WTC11 (cell line): Measurements from ENCODE around the gene DCBLD2.

ENCODE experiments used
- RORB ChIP-seq: fragments of 250-450 bp; sonication (Bioruptor Pico); IDR thresholded peaks from 2 replicates; pipeline ENCODE4 v1.9.0; 2021; ENCODE audit warnings: mild to moderate bottlenecking
- TEAD4 ChIP-seq: sonication (generic); formaldehyde crosslinking; IDR thresholded peaks from 2 replicates; pipeline ENCODE4 v1.8.0; 2022; ENCODE audit warnings: mild to moderate bottlenecking, missing genetic modification reagents
- TF ChIP-seq, protein P1 (sequence below): fragments of 200-600 bp; IDR thresholded peaks from 2 replicates; pipeline ENCODE4 v1.8.0; 2022; ENCODE audit warnings: antibody characterized with exemption

DNA sequence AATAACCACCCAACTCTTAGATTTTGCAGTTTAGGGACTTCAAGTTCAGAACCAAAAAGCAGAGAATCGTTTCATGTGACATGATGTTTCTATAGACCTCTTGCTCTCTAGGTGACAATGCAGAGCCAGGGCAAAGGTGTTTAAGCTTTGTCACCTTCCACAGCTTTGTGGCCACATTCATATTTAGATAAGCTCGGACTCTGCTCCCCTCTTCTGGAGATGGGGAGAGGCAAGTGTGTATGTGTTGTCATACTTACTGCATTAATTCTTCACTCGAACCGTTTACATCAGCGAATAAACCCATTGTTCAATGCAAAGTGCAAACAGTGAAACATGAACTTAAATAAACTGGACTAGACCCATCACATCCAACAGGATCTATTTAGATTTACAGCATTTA lies 105.2 kb downstream of the DCBLD2 start:
- TF ChIP-seq TEAD4 (CRISPR knock-in tag) (no peak), RORB (CRISPR knock-in tag) (no peak)
- TF ChIP-seq, protein P1, sequence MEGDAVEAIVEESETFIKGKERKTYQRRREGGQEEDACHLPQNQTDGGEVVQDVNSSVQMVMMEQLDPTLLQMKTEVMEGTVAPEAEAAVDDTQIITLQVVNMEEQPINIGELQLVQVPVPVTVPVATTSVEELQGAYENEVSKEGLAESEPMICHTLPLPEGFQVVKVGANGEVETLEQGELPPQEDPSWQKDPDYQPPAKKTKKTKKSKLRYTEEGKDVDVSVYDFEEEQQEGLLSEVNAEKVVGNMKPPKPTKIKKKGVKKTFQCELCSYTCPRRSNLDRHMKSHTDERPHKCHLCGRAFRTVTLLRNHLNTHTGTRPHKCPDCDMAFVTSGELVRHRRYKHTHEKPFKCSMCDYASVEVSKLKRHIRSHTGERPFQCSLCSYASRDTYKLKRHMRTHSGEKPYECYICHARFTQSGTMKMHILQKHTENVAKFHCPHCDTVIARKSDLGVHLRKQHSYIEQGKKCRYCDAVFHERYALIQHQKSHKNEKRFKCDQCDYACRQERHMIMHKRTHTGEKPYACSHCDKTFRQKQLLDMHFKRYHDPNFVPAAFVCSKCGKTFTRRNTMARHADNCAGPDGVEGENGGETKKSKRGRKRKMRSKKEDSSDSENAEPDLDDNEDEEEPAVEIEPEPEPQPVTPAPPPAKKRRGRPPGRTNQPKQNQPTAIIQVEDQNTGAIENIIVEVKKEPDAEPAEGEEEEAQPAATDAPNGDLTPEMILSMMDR: no peak
